Measurements from ENCODE around the gene PSENEN. TPM values are rescaled to one million over a fixed set of nuclear protein-coding genes. Genes with fewer than 3 reads are reported as not detected.

Gene PSENEN
- total RNA-seq, 1 experiment from 2014 or later: 106 TPM

- Histone ChIP-seq H3F3A (ENCODE audit: insufficient read depth, low read depth) (no peaks in the 10 kb centered on the region; the same call in 1 of the 2 replicates), H3K27me3 (ENCODE audit: insufficient read depth, low read depth) (no peaks in the 10 kb centered on the region), H3K36me3 (ENCODE audit: low read depth) (no peaks in the 10 kb centered on the region; the same call in 1 of the 2 replicates), H3K4me1 (replicated peaks; ENCODE audit: insufficient read depth) (no peaks in the 10 kb centered on the region), H3K79me2 (ENCODE audit: low read depth) (no peaks in the 10 kb centered on the region), H3K4me2 (no peak overlapping the region), H3K4me3 (no peak overlapping the region), H3K9me3 (ENCODE audit: insufficient read depth, low read depth) (no peaks in the 10 kb centered on the region), H2AFZ (no peak overlapping the region), H3K27ac (no peak overlapping the region), H3K9me2 (ENCODE audit: insufficient read depth) (no peaks in the 10 kb centered on the region), H4K20me1 (ENCODE audit: insufficient read depth) (no peaks in the 10 kb centered on the region)
- DNase-seq: no peak
- BruUV-seq (replicated peaks): no TSS peak
- ChIA-PET POLR2A (ENCODE audit: unreplicated experiment) (no interaction called here), CTCF (no interaction called here)
- intact Hi-C loops (cut with micrococcal nuclease; ENCODE audit: unreplicated experiment): no loop called here
- no peak for TF ChIP-seq EZH2 (IDR thresholded peaks at IDR 0.05; ENCODE audit: low read depth)
- TF ChIP-seq CTCF (conservative IDR thresholded peaks at IDR 0.05): no peak
These were observed 12.8 kb upstream of the PSENEN start for GRCh38 chr19:35732540-35733179.

DNA sequence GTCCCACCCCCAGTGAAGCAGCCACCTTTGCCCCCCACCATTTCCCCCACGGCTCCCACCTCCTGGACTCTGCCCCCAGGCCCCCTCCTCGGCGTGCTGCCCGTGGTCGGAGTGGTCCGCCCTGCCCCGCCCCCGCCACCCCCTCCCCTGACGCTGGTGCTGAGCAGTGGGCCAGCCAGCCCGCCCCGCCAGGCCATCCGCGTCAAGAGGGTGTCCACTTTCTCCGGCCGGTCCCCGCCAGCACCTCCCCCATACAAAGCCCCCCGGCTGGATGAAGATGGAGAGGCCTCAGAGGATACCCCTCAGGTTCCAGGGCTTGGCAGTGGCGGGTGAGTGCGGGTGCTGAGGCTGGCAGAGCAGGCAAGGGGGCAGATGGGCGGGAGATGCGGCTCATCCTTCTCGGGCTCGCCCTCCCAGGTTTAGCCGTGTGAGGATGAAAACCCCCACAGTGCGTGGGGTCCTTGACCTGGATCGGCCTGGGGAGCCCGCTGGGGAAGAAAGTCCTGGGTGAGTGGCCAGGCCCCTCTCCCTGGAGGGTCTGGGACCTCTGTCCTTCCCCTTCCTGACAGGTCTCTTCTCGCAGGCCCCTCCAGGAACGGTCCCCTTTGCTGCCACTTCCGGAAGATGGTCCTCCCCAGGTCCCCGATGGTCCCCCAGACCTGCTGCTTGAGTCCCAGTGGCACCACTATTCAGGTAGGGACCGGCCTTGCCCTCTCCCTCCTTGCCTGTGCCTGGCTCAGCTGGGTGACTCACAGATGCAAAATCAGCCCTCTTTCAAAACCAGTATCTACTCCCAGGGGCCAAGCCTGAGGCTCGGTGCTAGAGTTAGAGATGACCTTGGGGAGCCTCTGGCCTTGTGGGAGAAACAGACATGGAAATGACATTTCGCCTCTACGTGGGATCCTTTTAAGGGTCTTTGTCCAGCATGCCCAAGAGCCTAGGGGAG is 12.0 kb upstream of the PSENEN start:
- H3K4me3 ChIP-seq: no peak overlapping the region
- BruUV-seq (replicated peaks): no TSS peak
- H3F3A ChIP-seq (ENCODE audit: insufficient read depth, low read depth): no peaks in the 10 kb centered on the region; the same call in 1 of the 2 replicates
- no peaks in the 10 kb centered on the region for H3K4me1 ChIP-seq (replicated peaks; ENCODE audit: insufficient read depth)
- no peak overlapping the region for H3K27ac ChIP-seq
- intact Hi-C loops (cut with micrococcal nuclease; ENCODE audit: unreplicated experiment): no loop called here
- H3K4me2 ChIP-seq: no peak overlapping the region
- ChIA-PET CTCF (no interaction called here), POLR2A (ENCODE audit: unreplicated experiment) (no interaction called here)
- no peaks in the 10 kb centered on the region for H3K9me3 ChIP-seq (ENCODE audit: insufficient read depth, low read depth)
- no peak overlapping the region for H2AFZ ChIP-seq
- no peaks in the 10 kb centered on the region for H3K9me2 ChIP-seq (ENCODE audit: insufficient read depth)
- no peak for TF ChIP-seq CTCF (conservative IDR thresholded peaks at IDR 0.05)
- no peak for TF ChIP-seq EZH2 (IDR thresholded peaks at IDR 0.05; ENCODE audit: low read depth)
- no peak for DNase-seq
- H3K79me2 ChIP-seq (ENCODE audit: low read depth): no peaks in the 10 kb centered on the region
- no peaks in the 10 kb centered on the region for H3K27me3 ChIP-seq (ENCODE audit: insufficient read depth, low read depth)
- no peaks in the 10 kb centered on the region; the same call in 1 of the 2 replicates for H3K36me3 ChIP-seq (ENCODE audit: low read depth)
- no peaks in the 10 kb centered on the region for H4K20me1 ChIP-seq (ENCODE audit: insufficient read depth)

GRCh38 chr19:35734273-35734672 is 11.2 kb upstream of the PSENEN start:
- no peaks in the 10 kb centered on the region for H3K4me1 ChIP-seq (replicated peaks; ENCODE audit: insufficient read depth)
- H3K9me2 ChIP-seq (ENCODE audit: insufficient read depth): no peaks in the 10 kb centered on the region
- no peak for TF ChIP-seq CTCF (conservative IDR thresholded peaks at IDR 0.05)
- no peak for TF ChIP-seq EZH2 (IDR thresholded peaks at IDR 0.05; ENCODE audit: low read depth)
- DNase-seq: no peak
- H3K79me2 ChIP-seq (ENCODE audit: low read depth): no peaks in the 10 kb centered on the region
- H4K20me1 ChIP-seq (ENCODE audit: insufficient read depth): no peaks in the 10 kb centered on the region
- no peaks in the 10 kb centered on the region for H3K9me3 ChIP-seq (ENCODE audit: insufficient read depth, low read depth)
- ChIA-PET CTCF (no interaction called here), POLR2A (ENCODE audit: unreplicated experiment) (no interaction called here)
- no peak overlapping the region for H3K4me2 ChIP-seq
- no peaks in the 10 kb centered on the region for H3K27me3 ChIP-seq (ENCODE audit: insufficient read depth, low read depth)
- H3K27ac ChIP-seq: no peak overlapping the region
- peaks cover 8% of the 10 kb centered on the region; the same call in 1 of the 2 replicates for H3F3A ChIP-seq (ENCODE audit: insufficient read depth, low read depth)
- no peaks in the 10 kb centered on the region; the same call in 1 of the 2 replicates for H3K36me3 ChIP-seq (ENCODE audit: low read depth)
- H2AFZ ChIP-seq: no peak overlapping the region
- no TSS peak for BruUV-seq (replicated peaks)
- H3K4me3 ChIP-seq: no peak overlapping the region
- intact Hi-C loops (cut with micrococcal nuclease; ENCODE audit: unreplicated experiment): no loop called here

Measured in PC-9 (cell line).